Ammon's horn (tissue), 1 donor: ENCODE measurements around the gene TMOD1.

Experiments used
- DNase-seq: peaks from one replicate; pipeline ENCODE4 v3.0.0-alpha.2; 2016; ENCODE audit warnings: low spot score

Gene TMOD1

DNA sequence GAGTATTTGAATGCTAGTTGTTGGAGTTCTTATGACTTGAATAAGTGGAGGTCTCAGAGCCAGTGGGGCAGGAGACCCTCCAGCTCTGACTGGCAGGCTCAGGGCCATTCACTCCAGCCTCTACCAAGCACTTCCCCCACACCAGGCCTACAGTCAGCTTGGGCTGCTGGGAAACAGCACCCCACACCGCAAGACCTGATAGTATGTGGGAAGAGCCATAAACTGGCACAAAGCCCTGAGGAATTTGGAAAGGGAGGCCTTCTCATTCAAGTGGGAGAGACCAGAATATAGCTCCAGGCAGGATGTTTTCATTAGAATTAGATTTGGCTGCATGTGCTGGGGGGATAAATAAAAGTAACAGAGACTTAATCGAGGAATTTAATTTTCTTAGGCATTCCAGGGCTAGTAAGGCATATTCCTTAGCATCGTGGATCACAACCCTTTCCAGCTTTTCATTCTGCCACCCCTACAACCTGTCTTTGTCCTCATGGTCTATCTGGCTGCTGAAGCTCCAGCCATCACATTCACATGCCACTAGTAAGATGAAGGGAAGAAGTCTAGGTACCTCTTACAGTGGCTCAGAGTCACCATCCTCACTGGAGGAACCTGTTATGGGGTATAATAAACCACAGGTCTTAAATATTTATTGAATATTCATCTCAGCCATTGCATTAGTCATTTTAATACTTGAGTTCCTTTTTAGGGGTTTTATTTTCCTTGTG lies 47.5 kb downstream of the TMOD1 start:
- DNase-seq = no peak

DNA sequence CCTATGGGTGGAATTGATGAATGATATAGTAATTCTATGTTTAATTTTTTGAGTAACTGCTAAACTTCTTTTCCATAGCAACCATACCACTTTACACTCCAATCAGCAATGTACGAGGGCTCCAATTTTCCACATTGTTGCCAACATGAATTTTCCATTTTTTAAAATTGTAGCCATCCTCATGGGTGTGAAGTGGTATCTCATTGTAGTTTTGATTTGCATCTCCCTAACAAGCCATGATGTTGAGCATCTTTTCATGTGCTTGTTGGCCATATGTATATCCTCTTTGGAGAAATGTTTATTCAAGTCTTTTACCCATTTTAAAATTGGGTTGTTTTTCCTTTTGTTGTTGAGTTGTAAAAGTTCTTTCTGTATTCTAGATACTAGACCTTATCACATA lies 48.9 kb downstream of the TMOD1 start:
- no peak for DNase-seq

DNA sequence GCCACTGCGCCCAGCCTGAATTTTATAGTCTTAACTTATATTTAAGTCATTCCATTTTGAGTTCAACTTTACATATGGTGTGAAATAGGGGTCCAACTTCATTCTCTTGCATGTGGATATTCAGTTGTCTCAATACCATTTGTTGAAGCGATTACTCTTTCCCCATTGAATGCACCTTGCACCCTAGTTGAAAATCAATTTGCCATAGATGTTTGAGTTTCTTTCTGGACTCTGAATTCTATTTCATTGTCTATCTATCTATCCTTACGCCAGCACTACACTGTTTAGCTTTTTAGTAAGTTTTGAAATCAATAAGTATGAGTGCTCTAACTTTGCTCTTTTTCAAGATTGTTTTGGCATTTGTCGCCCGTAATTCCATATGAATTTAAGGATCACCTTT lies 49.8 kb downstream of the TMOD1 start:
- no peak for DNase-seq

DNA sequence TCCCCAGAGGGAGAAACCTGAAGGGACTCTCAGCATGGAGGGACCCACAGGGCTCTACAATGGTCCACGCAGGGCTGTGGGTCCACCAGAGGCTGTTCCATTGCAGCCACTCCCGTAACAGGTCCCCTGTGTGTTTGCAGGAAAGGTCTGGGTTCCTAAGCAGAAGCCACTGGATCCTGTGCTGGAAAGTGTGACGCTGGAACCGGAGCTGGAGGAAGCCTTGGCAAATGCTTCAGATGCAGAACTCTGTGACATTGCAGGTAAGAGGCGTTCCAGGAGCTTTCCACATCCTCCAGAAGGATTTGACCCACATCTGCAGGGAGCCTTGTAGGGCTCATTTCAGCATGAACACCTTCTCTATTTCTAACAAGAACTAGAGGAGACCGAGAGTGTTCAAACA lies 51.7 kb downstream of the TMOD1 start:
- no peak for DNase-seq

GRCh38 chr9:97553841-97554240 lies 52.4 kb downstream of the TMOD1 start:
- no peak for DNase-seq

DNA sequence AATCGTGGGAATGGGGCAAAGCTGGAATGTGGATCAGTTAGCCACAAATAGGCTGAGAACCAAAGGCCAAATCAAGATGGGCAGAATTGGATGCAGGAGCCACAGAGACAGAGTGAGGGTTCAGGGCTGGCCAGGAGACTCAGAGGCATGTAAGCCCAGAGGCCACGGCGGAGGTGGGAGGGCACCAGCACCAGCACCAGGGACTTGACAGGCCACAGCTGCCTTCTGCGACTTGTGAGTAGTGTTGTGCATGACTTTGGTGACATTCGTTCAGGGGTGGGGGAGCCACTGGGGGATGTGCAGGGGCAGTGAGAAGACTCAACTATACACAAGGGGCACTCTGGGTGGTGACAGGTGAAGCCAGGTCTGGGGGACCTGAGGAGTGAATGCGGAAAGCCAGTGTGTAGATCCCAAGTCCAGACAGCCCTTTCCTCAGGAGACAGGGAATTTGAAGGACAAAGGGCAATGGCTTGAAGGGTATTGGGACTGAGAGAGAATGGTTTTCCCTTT lies 53.2 kb downstream of the TMOD1 start:
- no peak for DNase-seq

- DNase-seq = peak; percentile 38
Measured at GRCh38 chr9:97555164-97555563, 53.7 kb downstream of the TMOD1 start.

- DNase-seq = no peak
Measured at GRCh38 chr9:97556036-97556720, 54.7 kb downstream of the TMOD1 start.

- DNase-seq = no peak
Measured at GRCh38 chr9:97556721-97557605, 55.5 kb downstream of the TMOD1 start.

- DNase-seq = peak; percentile 84
Measured at GRCh38 chr9:97557606-97558095, 56.2 kb downstream of the TMOD1 start.

- no peak for DNase-seq
Measured at GRCh38 chr9:97558701-97559101, 57.2 kb downstream of the TMOD1 start.

DNA sequence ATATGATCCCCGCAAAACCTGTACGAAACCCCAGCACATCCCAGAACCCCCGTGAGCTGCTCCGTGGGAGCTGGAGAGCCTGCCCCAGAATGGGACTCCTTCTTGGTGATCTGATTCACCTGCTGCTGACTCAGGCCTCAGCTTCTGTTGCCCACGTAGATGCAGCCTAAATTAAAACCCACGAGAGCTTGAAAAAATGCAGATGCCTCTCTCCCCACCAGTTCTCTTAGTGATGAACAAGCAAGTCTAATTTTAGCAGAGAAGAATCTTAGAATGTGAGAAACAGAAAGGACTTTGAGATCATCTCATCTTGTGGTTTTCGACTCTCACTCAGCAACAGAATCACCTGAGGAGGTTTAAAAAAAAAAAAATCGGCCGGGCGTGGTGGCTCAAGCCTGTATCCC lies 57.6 kb downstream of the TMOD1 start:
- no peak for DNase-seq

- DNase-seq = no peak
Measured at GRCh38 chr9:97560154-97560553, 58.7 kb downstream of the TMOD1 start.

- no peak for DNase-seq
Measured at GRCh38 chr9:97560851-97561250, 59.4 kb downstream of the TMOD1 start.

- DNase-seq = no peak
Measured at GRCh38 chr9:97561501-97561900, 60.0 kb downstream of the TMOD1 start.

DNA sequence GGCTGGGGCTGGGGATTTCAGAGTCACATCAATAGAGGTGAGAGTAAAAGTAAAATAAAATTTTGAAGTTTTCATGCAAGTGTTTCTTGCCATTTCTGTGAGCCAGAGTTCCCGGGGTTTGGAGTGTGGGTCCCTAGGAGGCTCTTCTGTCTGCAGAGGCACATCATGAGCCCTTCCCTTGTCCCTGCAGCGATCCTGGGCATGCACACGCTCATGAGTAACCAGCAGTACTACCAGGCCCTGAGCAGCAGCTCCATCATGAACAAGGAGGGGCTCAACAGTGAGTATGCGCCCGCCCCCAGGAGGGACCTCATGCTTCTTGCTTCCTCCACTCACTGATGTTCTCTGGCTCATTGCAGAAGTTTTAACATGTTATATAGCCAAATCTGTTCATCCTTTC lies 61.1 kb downstream of the TMOD1 start:
- no peak for DNase-seq

DNA sequence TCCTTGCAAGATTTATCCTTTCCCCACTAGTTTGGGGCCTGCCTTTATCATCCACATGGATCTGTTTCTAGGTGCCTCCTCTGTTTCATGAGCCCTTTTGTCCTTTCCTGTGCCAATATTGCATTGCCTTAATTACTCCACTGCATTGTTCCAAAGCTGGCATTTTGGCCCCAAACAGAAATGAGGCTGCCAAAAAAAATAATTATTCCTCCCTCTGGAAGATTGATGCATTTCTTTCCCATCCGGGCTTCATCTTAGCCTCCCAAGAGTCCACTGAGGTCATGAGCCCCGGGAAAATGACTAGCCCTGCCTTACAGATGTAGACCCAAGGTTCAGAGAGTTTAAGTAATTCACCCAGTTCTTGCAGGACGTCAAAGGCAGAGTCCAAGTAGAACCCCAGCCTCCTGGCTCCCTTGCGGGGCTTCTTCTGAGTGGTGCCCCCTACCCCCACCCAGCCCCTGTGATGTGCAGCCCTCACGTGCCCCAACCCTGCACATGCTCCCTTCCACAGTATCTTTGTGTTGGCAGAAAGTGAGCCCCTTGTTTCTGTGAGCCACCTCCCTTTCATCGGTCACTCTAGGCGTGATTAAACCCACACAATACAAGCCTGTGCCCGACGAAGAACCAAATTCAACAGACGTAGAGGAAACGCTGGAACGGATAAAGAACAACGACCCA lies 62.1 kb downstream of the TMOD1 start:
- DNase-seq = no peak

- peak; percentile 46 for DNase-seq
Measured at GRCh38 chr9:97564291-97565175, 63.1 kb downstream of the TMOD1 start.

GRCh38 chr9:97565262-97565661 lies 63.8 kb downstream of the TMOD1 start:
- no peak for DNase-seq

GRCh38 chr9:97567182-97567893 lies 65.9 kb downstream of the TMOD1 start:
- DNase-seq = no peak
